Tibial nerve (tissue), 4 donors: Measurements from ENCODE around the gene SLC44A4.

Experiments
- CTCF ChIP-seq, 5 experiments: fragments of 200-600 bp in 3 of 5; fragments of 450-650 bp in 2 of 5; sonication (generic) in 3 of 5; IDR thresholded peaks; one replicate each; pipeline ENCODE4 v1.5.1; 2016 to 2019; ENCODE audit warnings: antibody characterized with exemption in 5 of 5, mild to moderate bottlenecking in 3 of 5, moderate library complexity in 2 of 5
- EP300 ChIP-seq, 2 donors: sonication (generic); formaldehyde crosslinking; IDR thresholded peaks; one replicate each; pipeline ENCODE4 v1.6.1; 2017; ENCODE audit warnings: antibody characterized with exemption in 2 of 2, mild to moderate bottlenecking in 1 of 2

- no peak for TF ChIP-seq CTCF (IDR thresholded peaks at IDR 0.05)
- no peak for TF ChIP-seq EP300 (IDR thresholded peaks at IDR 0.05)
Measured at GRCh38 chr6:31876357-31876756, 2.4 kb downstream of the SLC44A4 start.
